GM12878 (cell line): ENCODE measurements around the gene CSTPP1.

Source experiments
- BCL11A ChIP-seq: IDR thresholded peaks from 2 replicates; pipeline ENCODE4 v1.6.1; 2011; ENCODE audit warnings: low read depth, low read length
- CTCF ChIP-seq, 3 experiments: IDR thresholded peaks in 2 of 3; conservative IDR thresholded peaks in 1 of 3; 2 replicates each; pipeline ENCODE4 v1.5.1; 2011; ENCODE audit warnings: low read depth in 3 of 3, low read length in 3 of 3, mild to moderate bottlenecking in 3 of 3, control low read depth in 2 of 3, moderate library complexity in 2 of 3, inconsistent platforms in 1 of 3, mixed read lengths in 1 of 3; ENCODE audit not compliant: control insufficient read depth in 2 of 3, insufficient read depth in 1 of 3; ENCODE audit errors: extremely low read depth in 1 of 3
- EP300 ChIP-seq, 2 experiments: fragments of 150-350 bp in 1 of 2; IDR thresholded peaks; 2 replicates each; pipeline ENCODE4 v1.6.1; 2011 to 2012; ENCODE audit warnings: low read depth in 2 of 2, low read length in 2 of 2, borderline replicate concordance in 1 of 2, improper control_type of control experiment in 1 of 2, inconsistent platforms in 1 of 2; ENCODE audit not compliant: control insufficient read depth in 1 of 2
- GABPA ChIP-seq: IDR thresholded peaks from 2 replicates; pipeline ENCODE4 v1.6.1; 2014; ENCODE audit warnings: antibody characterized with exemption, low read depth, mild to moderate bottlenecking, inconsistent platforms
- POLR2AphosphoS5 ChIP-seq: IDR thresholded peaks from 2 replicates; pipeline ENCODE4 v1.6.1; 2011; ENCODE audit warnings: mild to moderate bottlenecking, low read length, inconsistent platforms
- SPI1 ChIP-seq: IDR thresholded peaks from 2 replicates; pipeline ENCODE4 v1.6.1; 2011; ENCODE audit warnings: low read depth, mild to moderate bottlenecking, low read length, moderate library complexity, borderline replicate concordance; ENCODE audit not compliant: insufficient read depth
- TF ChIP-seq, protein P1 (sequence below): IDR thresholded peaks from 2 replicates; pipeline ENCODE4 v1.6.1; 2011; ENCODE audit warnings: low read depth, mild to moderate bottlenecking, low read length, moderate library complexity, borderline replicate concordance; ENCODE audit errors: extremely low read depth

DNA sequence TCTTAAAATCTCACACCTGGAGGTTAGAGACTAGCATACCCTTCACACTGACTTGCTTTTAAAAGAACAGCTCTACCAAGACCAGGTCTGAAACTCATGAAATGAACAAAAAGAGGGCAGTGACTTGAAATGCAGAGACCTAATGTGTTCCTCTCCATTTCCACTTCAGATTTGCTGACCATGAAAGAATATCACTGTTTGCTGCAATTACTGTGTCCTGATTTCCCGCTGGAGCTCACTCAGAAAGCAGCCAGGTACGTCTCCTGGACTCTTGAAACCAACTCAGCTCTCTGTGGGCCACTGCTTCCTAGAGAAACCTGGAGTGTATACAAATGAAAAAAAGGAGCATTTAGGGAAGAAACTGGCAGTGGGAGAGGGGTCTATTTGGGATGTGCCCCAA lies 200.9 kb downstream of the CSTPP1 start:
- no peak for TF ChIP-seq BCL11A
- TF ChIP-seq CTCF (IDR thresholded peaks at IDR 0.05 in 2 of 3, conservative IDR thresholded peaks at IDR 0.05 in 1 of 3; ENCODE audit: control insufficient read depth in 2 of 3, extremely low read depth in 1 of 3, insufficient read depth in 1 of 3, low read depth in 3 of 3, low read length in 3 of 3), result no peak
- TF ChIP-seq GABPA, result no peak
- no peak for TF ChIP-seq POLR2AphosphoS5
- TF ChIP-seq EP300 (IDR thresholded peaks at IDR 0.05; ENCODE audit: borderline replicate concordance in 1 of 2, control insufficient read depth in 1 of 2, low read depth in 2 of 2, low read length in 2 of 2), result no peak
- TF ChIP-seq, protein P1, sequence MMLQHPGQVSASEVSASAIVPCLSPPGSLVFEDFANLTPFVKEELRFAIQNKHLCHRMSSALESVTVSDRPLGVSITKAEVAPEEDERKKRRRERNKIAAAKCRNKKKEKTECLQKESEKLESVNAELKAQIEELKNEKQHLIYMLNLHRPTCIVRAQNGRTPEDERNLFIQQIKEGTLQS, result no peak
- TF ChIP-seq SPI1, result no peak
